K562 (cell line): ENCODE results near the gene SCUBE2. TPM values are rescaled to one million over a fixed set of nuclear protein-coding genes. Genes with fewer than 3 reads are reported as not detected.

Experiments
- ATAC-seq: fragments of 200-7000 bp; cut with Tn5 transposase; 3 replicates; pipeline ENCODE4 v1.9.1; 2020; ENCODE audit warnings: moderate library complexity
- BruUV-seq: library from RNA; stranded (reverse); fragments of 400-500 nt; replicated peaks from 2 replicates; lab custom pipeline; 2021; lab: Mats Ljungman, UMichigan
- CTCF ChIA-PET: fragments of 300-600 bp; formaldehyde crosslinking; extraction: SDS; loops from one replicate; lab custom pipeline; 2021; ENCODE audit warnings: low intra/inter-chr PET ratio; lab: Yijun Ruan, JAX
- POLR2A ChIA-PET: fragments of 300-600, 350-650 bp; sonication (Branson Sonifier 250); formaldehyde crosslinking; extraction: SDS; loops from one replicate; lab custom pipeline; 2021; ENCODE audit warnings: antibody characterized with exemption, inconsistent platforms; lab: Yijun Ruan, JAX
- DNase-seq, 4 experiments: peaks; one replicate each; pipeline versions ENCODE4 v3.0.0 to v3.0.0-alpha.2; 2011 to 2018; ENCODE audit warnings: low spot score in 3 of 4, mixed read lengths in 3 of 4; ENCODE audit errors: extremely low read depth in 1 of 4
- FAIRE-seq: peaks from 2 replicates; lab custom pipeline; 2011; peaks lifted over from hg19 to GRCh38; lab: Jason Lieb, UNC
- H2AFZ ChIP-seq: 2 replicates; pipeline ENCODE4 v1.6.0; 2011; ENCODE audit warnings: low read depth, low read length, control low read depth, inconsistent platforms
- H3K27ac ChIP-seq: fragments of 200-600 bp; 3 replicates; pipeline ENCODE4 v1.8.0; 2011; ENCODE audit warnings: low read depth, mild to moderate bottlenecking, control low read depth, inconsistent platforms, low read length, moderate library complexity, mixed read lengths; ENCODE audit errors: extremely low read depth
- H3K27me3 ChIP-seq, 2 experiments: fragments of 300-600 bp in 1 of 2; 2 replicates in 1 of 2; 3 replicates in 1 of 2; pipeline versions ENCODE4 v1.6.0 to v1.8.0; 2011; ENCODE audit warnings: inconsistent platforms in 2 of 2, low read length in 2 of 2, mild to moderate bottlenecking in 1 of 2, mixed read lengths in 1 of 2, moderate library complexity in 1 of 2; ENCODE audit not compliant: control insufficient read depth in 2 of 2, insufficient read depth in 2 of 2
- H3K36me3 ChIP-seq: fragments of 300-600 bp; 3 replicates; pipeline ENCODE4 v1.8.0; 2011; ENCODE audit warnings: mild to moderate bottlenecking, low read length, inconsistent platforms; ENCODE audit not compliant: control insufficient read depth, insufficient read depth
- H3K4me1 ChIP-seq, 2 experiments: fragments of 200-600 bp in 1 of 2; replicated peaks in 1 of 2; 2 replicates in 1 of 2; 3 replicates in 1 of 2; pipeline versions ENCODE4 v1.5.1 to v1.8.0; 2011; ENCODE audit warnings: inconsistent platforms in 2 of 2, low read length in 2 of 2, mild to moderate bottlenecking in 1 of 2, mixed read lengths in 1 of 2, moderate library complexity in 1 of 2; ENCODE audit not compliant: control insufficient read depth in 2 of 2, insufficient read depth in 2 of 2
- H3K4me2 ChIP-seq: 2 replicates; pipeline ENCODE4 v1.6.1; 2011; ENCODE audit warnings: low read length, control low read depth, inconsistent platforms, mixed read lengths; ENCODE audit not compliant: insufficient read depth
- H3K4me3 ChIP-seq: fragments of 200-600 bp; sonication (generic), shearing (Covaris generic); 2 replicates; pipeline ENCODE4 v1.5.1; 2016; ENCODE audit warnings: control low read depth, inconsistent platforms
- H3K79me2 ChIP-seq: fragments of 200-600 bp; 3 replicates; pipeline ENCODE4 v1.8.0; 2011; ENCODE audit warnings: low read length, inconsistent platforms; ENCODE audit not compliant: control insufficient read depth, insufficient read depth
- H3K9ac ChIP-seq, 2 experiments: 2 replicates each; pipeline versions ENCODE4 v1.6.0 to v1.6.1; 2011; ENCODE audit warnings: low read depth in 2 of 2, low read length in 2 of 2, control low read depth in 1 of 2, inconsistent platforms in 1 of 2, mild to moderate bottlenecking in 1 of 2, mixed read lengths in 1 of 2; ENCODE audit not compliant: insufficient read depth in 1 of 2
- H3K9me1 ChIP-seq: one replicate; pipeline ENCODE4 v1.6.0; 2011; ENCODE audit warnings: inconsistent platforms, mild to moderate bottlenecking, low read length, moderate library complexity; ENCODE audit not compliant: control insufficient read depth, insufficient read depth
- H3K9me3 ChIP-seq: replicated peaks from 2 replicates; pipeline ENCODE4 v1.5.1; 2011; ENCODE audit warnings: low read depth, low read length, inconsistent platforms; ENCODE audit not compliant: control insufficient read depth, insufficient read depth
- H4K20me1 ChIP-seq: replicated peaks from 2 replicates; pipeline ENCODE4 v1.6.1; 2011; ENCODE audit warnings: low read length, inconsistent platforms, mixed read lengths; ENCODE audit not compliant: control insufficient read depth, insufficient read depth
- ATF1 ChIP-seq, 2 experiments: fragments of 450-650 bp in 1 of 2; IDR thresholded peaks; 2 replicates each; pipeline ENCODE4 v1.6.1; 2016; ENCODE audit warnings: missing compliant biosample characterization in 1 of 2, missing genetic modification characterization in 1 of 2
- FIP1L1 ChIP-seq: fragments of 200-400 bp; formaldehyde crosslinking; IDR thresholded peaks from 2 replicates; pipeline ENCODE4 v1.6.1; 2018; ENCODE audit warnings: mild to moderate bottlenecking, low read depth, low read length; ENCODE audit not compliant: poor library complexity, severe bottlenecking
- FUS ChIP-seq: fragments of 200-400 bp; formaldehyde crosslinking; optimal IDR thresholded peaks from 2 replicates; pipeline ENCODE3; 2017; ENCODE audit warnings: low read depth, low read length
- GATAD2B ChIP-seq: fragments of 450-650 bp; IDR thresholded peaks from 2 replicates; pipeline ENCODE4 v1.6.1; 2017; ENCODE audit warnings: mild to moderate bottlenecking, borderline replicate concordance
- KDM4B ChIP-seq, 2 experiments: fragments of 450-650 bp in 1 of 2; sonication (generic) in 1 of 2; IDR thresholded peaks; 2 replicates each; pipeline ENCODE4 v1.6.1; 2016 to 2017; ENCODE audit warnings: borderline replicate concordance in 2 of 2, antibody characterized with exemption in 1 of 2, low read depth in 1 of 2, mild to moderate bottlenecking in 1 of 2
- LCOR ChIP-seq: sonication (generic); formaldehyde crosslinking; IDR thresholded peaks from 2 replicates; pipeline ENCODE4 v1.8.0; 2022; ENCODE audit warnings: mild to moderate bottlenecking, missing genetic modification reagents
- MTA3 ChIP-seq: fragments of 450-650 bp; formaldehyde crosslinking; IDR thresholded peaks from 2 replicates; pipeline ENCODE4 v1.6.1; 2017; ENCODE audit warnings: mild to moderate bottlenecking, borderline replicate concordance
- NRF1 ChIP-seq, 2 experiments: fragments of 450-650 bp; IDR thresholded peaks in 1 of 2; conservative IDR thresholded peaks in 1 of 2; 2 replicates each; pipeline ENCODE4 v1.6.1; 2014; ENCODE audit warnings: mild to moderate bottlenecking in 2 of 2
- PCBP2 ChIP-seq: fragments of 200-400 bp; formaldehyde crosslinking; IDR thresholded peaks from 2 replicates; pipeline ENCODE4 v1.6.1; 2018; ENCODE audit warnings: low read length, low read depth, mild to moderate bottlenecking, moderate library complexity; ENCODE audit not compliant: poor library complexity, severe bottlenecking
- TAF7 ChIP-seq: fragments of 450-650 bp; IDR thresholded peaks from 2 replicates; pipeline ENCODE4 v1.6.1; 2016; ENCODE audit warnings: missing genetic modification characterization, missing compliant biosample characterization
- U2AF1 ChIP-seq: fragments of 200-400 bp; formaldehyde crosslinking; optimal IDR thresholded peaks from 2 replicates; pipeline ENCODE3; 2017; ENCODE audit warnings: mild to moderate bottlenecking, low read depth, low read length, moderate library complexity
- ZBTB33 ChIP-seq: sonication (generic); formaldehyde crosslinking; IDR thresholded peaks from 2 replicates; pipeline ENCODE4 v1.8.1; 2023; ENCODE audit warnings: mild to moderate bottlenecking, missing genetic modification reagents
- ZBTB7A ChIP-seq: IDR thresholded peaks from 2 replicates; pipeline ENCODE4 v1.6.1; 2011; ENCODE audit warnings: low read depth, mild to moderate bottlenecking, low read length, moderate library complexity, borderline replicate concordance; ENCODE audit not compliant: control insufficient read depth
- WGBS: fragments of 100-300 bp; shearing (Covaris generic); methylation state at CpG from one replicate; pipeline ENCODE4 v1.1.6; 2016; ENCODE audit warnings: low coverage, mixed read lengths; ENCODE audit not compliant: insufficient coverage; ENCODE audit errors: missing lambda C conversion rate; 5-methylcytosine and 5-hydroxymethylcytosine counted together
- in situ Hi-C: fragments of 300-500 bp; cut with MboI; formaldehyde crosslinking; loops from 4 replicates; pipeline ENCODE4 v1.15.0; 2018; ENCODE audit warnings: inconsistent platforms, mixed read lengths
- intact Hi-C: fragments of 100-400 bp; cut with micrococcal nuclease; formaldehyde crosslinking; loops from 2 replicates; pipeline ENCODE4 v1.14.2; 2022
- polyA plus RNA-seq, 8 experiments: library from polyadenylated mRNA; depleted of rRNA in 4 of 8; stranded (reverse) in 5 of 8; unstranded in 3 of 8; fragments of >200 nt; fragmentation: Nextera tagmentation in 2 of 8; fragmentation: Illumina TruSeq in 1 of 8; extraction: Ambion mirVana in 2 of 8; extraction: Trizol in 1 of 8; gene quantifications; 2 replicates each; pipeline versions ENCODE4 v1.2.1 to v1.2.3, GENCODE V29; 2011 to 2014; ENCODE audit warnings: inconsistent platforms in 1 of 8, missing spikeins in 1 of 8
- total RNA-seq, 7 experiments: library from RNA; depleted of rRNA in 6 of 7; stranded (reverse); fragments of >200 nt in 6 of 7; fragmentation: Illumina TruSeq in 2 of 7; extraction: Trizol in 2 of 7; gene quantifications; 2 replicates each; pipeline versions ENCODE4 v1.2.1 to v1.2.3, GENCODE V29; 2011 to 2021; ENCODE audit warnings: low replicate concordance in 1 of 7
- TF ChIP-seq, protein P1 (sequence below): sonication (generic); formaldehyde crosslinking; IDR thresholded peaks from 2 replicates; pipeline ENCODE4 v1.5.0; 2020; ENCODE audit warnings: missing genetic modification reagents

SCUBE2 gene
- total and polyA plus RNA-seq, 9 of the 15 experiments (the other 6 are each of a cell fraction or from before 2014, with no cell fraction given): 0.06 to 0.40 (median 0.07) TPM; not detected in 6

DNA sequence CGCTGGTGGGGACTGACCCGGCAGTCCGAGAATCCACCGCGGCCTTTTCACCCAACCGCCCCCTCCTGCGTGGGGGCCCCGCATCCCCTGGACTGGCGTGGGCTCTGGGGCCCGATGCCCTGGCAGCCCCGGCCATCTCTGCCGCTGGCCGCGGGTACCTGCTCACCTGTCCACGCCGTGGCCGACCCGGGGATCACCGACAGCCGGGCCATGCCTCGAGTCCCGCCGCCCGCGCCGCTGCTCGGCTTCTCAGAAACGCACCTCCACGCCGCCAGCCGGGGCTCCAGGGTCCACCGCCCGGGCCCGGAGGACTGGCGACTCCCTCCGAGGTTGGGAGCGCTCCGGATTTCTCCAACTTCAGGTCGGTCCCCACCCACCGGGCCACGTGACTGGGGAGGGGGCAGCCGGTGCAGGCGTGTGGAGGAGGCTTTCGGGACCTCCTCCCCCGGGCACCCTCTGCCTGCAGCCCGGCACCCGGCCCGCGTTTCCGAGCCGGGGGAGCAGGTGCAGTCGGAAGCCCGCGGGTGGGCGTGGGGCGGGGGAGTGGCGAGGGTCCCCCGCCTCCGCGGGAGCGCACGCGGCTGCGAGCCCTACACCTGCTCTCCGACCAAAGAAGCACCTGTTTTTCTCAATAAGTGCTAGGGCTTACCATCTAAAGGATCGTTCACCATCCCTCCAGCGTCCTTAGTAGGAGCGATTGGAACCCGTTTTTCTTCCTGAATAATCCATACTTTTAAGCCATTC is 87.0 kb downstream of the SCUBE2 start:
- in situ Hi-C loops: no loop called here
- POLR2A ChIA-PET: interaction anchor here (0.6 to 2.5 kb wide), 5 partner anchors 11 to 75 kb away, joined by 3 to 17 read pairs (median 3); no protein-coding TSS in a partner anchor

More for the DNA sequence above, 87.0 kb downstream of the SCUBE2 start:
- Histone ChIP-seq H3K27me3 (no peaks in the 10 kb centered on the region; a peak in 2 of 5 replicates), H3K9me3 (no peaks in the 10 kb centered on the region), H3K4me2 (peak overlapping the region; percentile 30), H3K4me1 (peaks cover 15 to 23% of the 10 kb centered on the region in 2 experiments), H3K9ac (peak overlapping the region; percentile 69 to 90; a peak in 3 of 4 replicates), H3K36me3 (no peaks in the 10 kb centered on the region), H4K20me1 (no peaks in the 10 kb centered on the region; the same call in 1 of the 2 replicates), H3K79me2 (peaks cover 4% of the 10 kb centered on the region; the same call in 1 of the 3 replicates), H2AFZ (peak overlapping the region; percentile 92), H3K27ac (no peak overlapping the region), H3K4me3 (peak overlapping the region; percentile 48), H3K9me1 (no peaks in the 10 kb centered on the region)
- FAIRE-seq: no peak
- 56% methylated on average over 32 of the region's 69 CpGs for WGBS
- TF ChIP-seq MTA3: peak; percentile 49; the same call in 1 of the 2 replicates
- no peak for TF ChIP-seq TAF7 (tag)
- peak; percentile 0 for TF ChIP-seq FIP1L1
- TF ChIP-seq ZBTB7A: peak; percentile 10; the same call in 1 of the 2 replicates
- TF ChIP-seq GATAD2B: peak; percentile 84; the same call in 1 of the 2 replicates
- TF ChIP-seq ATF1 (CRISPR knock-in tag; IDR thresholded peaks at IDR 0.05): no peak
- peak; percentile 66; the same call in 1 of the 2 replicates for TF ChIP-seq ATF1 (tag; IDR thresholded peaks at IDR 0.05)
- peak; percentile 8 for TF ChIP-seq U2AF1
- no peak for TF ChIP-seq KDM4B (IDR thresholded peaks at IDR 0.05; ENCODE audit: borderline replicate concordance in 2 of 2, low read depth in 1 of 2)
- TF ChIP-seq FUS: peak; percentile 11
- TF ChIP-seq NRF1 (conservative IDR thresholded peaks at IDR 0.05 in 1 of 2, IDR thresholded peaks at IDR 0.05 in 1 of 2): peak in 1 of 2 experiments; percentile 33; a peak in 2 of 4 replicates
- TF ChIP-seq ZBTB33 (CRISPR knock-in tag): peak; percentile 48; the same call in 1 of the 2 replicates
- TF ChIP-seq, protein P1, sequence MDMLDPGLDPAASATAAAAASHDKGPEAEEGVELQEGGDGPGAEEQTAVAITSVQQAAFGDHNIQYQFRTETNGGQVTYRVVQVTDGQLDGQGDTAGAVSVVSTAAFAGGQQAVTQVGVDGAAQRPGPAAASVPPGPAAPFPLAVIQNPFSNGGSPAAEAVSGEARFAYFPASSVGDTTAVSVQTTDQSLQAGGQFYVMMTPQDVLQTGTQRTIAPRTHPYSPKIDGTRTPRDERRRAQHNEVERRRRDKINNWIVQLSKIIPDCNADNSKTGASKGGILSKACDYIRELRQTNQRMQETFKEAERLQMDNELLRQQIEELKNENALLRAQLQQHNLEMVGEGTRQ (CRISPR knock-in tag): peak; percentile 72
- TF ChIP-seq PCBP2: no peak
- TF ChIP-seq LCOR: 0 out of 2 replicates have a peak, but pooled peaks have one; percentile 9
- intact Hi-C loops: loop anchor here (5.0 kb wide), 1 partner anchor 42 kb away; the partner anchor contains the start of gene TMEM9B
- BruUV-seq: no TSS peak
- DNase-seq: peak in 1 of 4 experiments; percentile 17
- CTCF ChIA-PET: no interaction called here
- ATAC-seq: no peak
